Caco-2 (cell line): ENCODE measurements around the gene FUZ. TPM values are rescaled to one million over a fixed set of nuclear protein-coding genes. Genes with fewer than 3 reads are reported as not detected.

Experiments used
- BruUV-seq: library from RNA; stranded (reverse); fragments of 400-500 nt; replicated peaks from 2 replicates; lab custom pipeline; 2021; lab: Mats Ljungman, UMichigan
- CTCF ChIA-PET: fragments of 300-600 bp; sonication (Branson Sonifier 250); formaldehyde crosslinking; loops from one replicate; lab custom pipeline; 2022; ENCODE audit warnings: antibody characterized with exemption; lab: Charles Lee
- POLR2A ChIA-PET: fragments of 300-600 bp; sonication (Branson Sonifier 250); formaldehyde crosslinking; loops from one replicate; lab custom pipeline; 2022; ENCODE audit warnings: antibody characterized with exemption; lab: Charles Lee
- DNase-seq, 2 experiments: peaks; one replicate each; pipeline versions ENCODE4 v3.0.0 to v3.0.0-alpha.2; 2020 to 2022
- H3K27me3 ChIP-seq: replicated peaks from 2 replicates; pipeline ENCODE4 v1.6.0; 2011; ENCODE audit warnings: low read length; ENCODE audit not compliant: control insufficient read depth, insufficient read depth
- H3K36me3 ChIP-seq: 2 replicates; pipeline ENCODE4 v1.5.1; 2011; ENCODE audit warnings: low read length; ENCODE audit not compliant: control insufficient read depth, insufficient read depth
- H3K4me1 ChIP-seq: fragments of 250-450 bp; sonication (Bioruptor Pico); 2 replicates; pipeline ENCODE4 v1.5.1; 2020; ENCODE audit warnings: mild to moderate bottlenecking
- H3K4me3 ChIP-seq: 2 replicates; pipeline ENCODE4 v1.5.1; 2011; ENCODE audit warnings: low read depth, mild to moderate bottlenecking, control low read depth, low read length
- H3K9me3 ChIP-seq: fragments of 250-450 bp; sonication (Bioruptor Pico); 2 replicates; pipeline ENCODE4 v1.5.1; 2020; ENCODE audit warnings: mild to moderate bottlenecking, moderate library complexity
- H3K27ac Mint-ChIP-seq: one replicate; pipeline ENCODE4 v1.8.0; 2022; ENCODE audit warnings: mixed read lengths; ENCODE audit not compliant: unreplicated experiment
- H3K27me3 Mint-ChIP-seq: one replicate; pipeline ENCODE4 v1.8.0; 2022; ENCODE audit warnings: mixed read lengths; ENCODE audit not compliant: insufficient read depth, unreplicated experiment
- H3K36me3 Mint-ChIP-seq: one replicate; pipeline ENCODE4 v1.8.0; 2022; ENCODE audit warnings: mild to moderate bottlenecking, mixed read lengths; ENCODE audit not compliant: insufficient read depth, unreplicated experiment
- H3K4me1 Mint-ChIP-seq: one replicate; pipeline ENCODE4 v1.8.0; 2022; ENCODE audit warnings: low read depth, mixed read lengths; ENCODE audit not compliant: unreplicated experiment
- H3K4me3 Mint-ChIP-seq: one replicate; pipeline ENCODE4 v1.8.0; 2022; ENCODE audit warnings: mild to moderate bottlenecking, moderate library complexity, mixed read lengths; ENCODE audit not compliant: unreplicated experiment
- H3K9me3 Mint-ChIP-seq: one replicate; pipeline ENCODE4 v1.8.0; 2022; ENCODE audit warnings: mixed read lengths; ENCODE audit not compliant: unreplicated experiment
- intact Hi-C: fragments of 100-400 bp; cut with micrococcal nuclease; formaldehyde crosslinking; loops from one replicate; pipeline ENCODE4 v1.10.0; 2022; ENCODE audit not compliant: unreplicated experiment
- total RNA-seq: library from RNA; stranded (reverse); gene quantifications from 2 replicates; pipeline ENCODE4 v1.2.3, GENCODE V29; 2022
- TF ChIP-seq, protein P1 (sequence below), 2 experiments: fragments of 200-600 bp in 1 of 2; IDR thresholded peaks; 1 replicate in 1 of 2; 2 replicates in 1 of 2; pipeline versions ENCODE4 v1.5.1 to v1.8.0; 2011 to 2022; ENCODE audit warnings: antibody characterized with exemption in 1 of 2, control low read depth in 1 of 2, inconsistent platforms in 1 of 2, low read depth in 1 of 2, low read length in 1 of 2, mild to moderate bottlenecking in 1 of 2, moderate library complexity in 1 of 2; ENCODE audit not compliant: insufficient read depth in 1 of 2, severe bottlenecking in 1 of 2, unreplicated experiment in 1 of 2

Gene FUZ
- total RNA-seq, 1 experiment from 2014 or later: 0.75 TPM

DNA sequence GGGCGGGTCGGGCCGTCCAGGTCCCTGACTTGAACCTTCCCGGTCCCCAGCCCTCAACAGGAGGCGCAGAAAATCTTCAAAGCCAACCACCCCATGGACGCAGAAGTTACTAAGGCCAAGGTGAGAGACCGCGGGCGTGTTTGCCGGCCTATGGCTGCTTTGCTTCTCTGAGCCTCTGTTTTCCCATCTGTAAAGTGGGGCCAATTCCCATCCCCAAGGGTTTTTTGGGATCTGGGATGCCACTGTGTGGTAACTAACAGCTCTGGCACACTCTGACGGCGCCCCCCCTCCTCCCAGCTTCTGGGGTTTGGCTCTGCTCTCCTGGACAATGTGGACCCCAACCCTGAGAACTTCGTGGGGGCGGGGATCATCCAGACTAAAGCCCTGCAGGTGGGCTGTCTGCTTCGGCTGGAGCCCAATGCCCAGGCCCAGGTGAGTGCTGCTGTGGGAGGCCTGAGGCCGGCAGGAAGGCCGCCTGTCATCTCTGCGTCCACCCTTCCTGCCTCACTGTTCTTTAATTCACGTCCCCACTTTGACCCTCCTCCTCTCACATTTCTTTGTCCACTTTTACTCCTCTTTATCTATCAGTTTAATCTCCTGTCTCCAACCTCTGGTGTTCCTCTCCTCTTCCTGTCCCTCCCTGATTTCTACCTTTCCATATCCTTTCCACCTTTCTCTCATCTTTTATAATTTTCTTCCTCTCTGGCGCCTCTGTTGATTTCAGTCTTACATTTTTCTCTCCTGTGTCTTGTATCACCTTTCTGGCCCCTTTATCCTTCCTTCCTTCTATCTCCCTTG, 7.1 kb downstream of the FUZ start:
- H3K9me3 ChIP-seq: no peaks in the 10 kb centered on the region
- Mint-ChIP-seq H3K4me3 (no peak overlapping the region), H3K9me3 (no peaks in the 10 kb centered on the region), H3K27me3 (no peaks in the 10 kb centered on the region), H3K36me3 (peaks cover 48% of the 10 kb centered on the region), H3K27ac (no peak overlapping the region), H3K4me1 (no peaks in the 10 kb centered on the region)
- H3K4me3 ChIP-seq: no peak overlapping the region
- DNase-seq: no peak
- no TSS peak for BruUV-seq
- TF ChIP-seq, protein P1, sequence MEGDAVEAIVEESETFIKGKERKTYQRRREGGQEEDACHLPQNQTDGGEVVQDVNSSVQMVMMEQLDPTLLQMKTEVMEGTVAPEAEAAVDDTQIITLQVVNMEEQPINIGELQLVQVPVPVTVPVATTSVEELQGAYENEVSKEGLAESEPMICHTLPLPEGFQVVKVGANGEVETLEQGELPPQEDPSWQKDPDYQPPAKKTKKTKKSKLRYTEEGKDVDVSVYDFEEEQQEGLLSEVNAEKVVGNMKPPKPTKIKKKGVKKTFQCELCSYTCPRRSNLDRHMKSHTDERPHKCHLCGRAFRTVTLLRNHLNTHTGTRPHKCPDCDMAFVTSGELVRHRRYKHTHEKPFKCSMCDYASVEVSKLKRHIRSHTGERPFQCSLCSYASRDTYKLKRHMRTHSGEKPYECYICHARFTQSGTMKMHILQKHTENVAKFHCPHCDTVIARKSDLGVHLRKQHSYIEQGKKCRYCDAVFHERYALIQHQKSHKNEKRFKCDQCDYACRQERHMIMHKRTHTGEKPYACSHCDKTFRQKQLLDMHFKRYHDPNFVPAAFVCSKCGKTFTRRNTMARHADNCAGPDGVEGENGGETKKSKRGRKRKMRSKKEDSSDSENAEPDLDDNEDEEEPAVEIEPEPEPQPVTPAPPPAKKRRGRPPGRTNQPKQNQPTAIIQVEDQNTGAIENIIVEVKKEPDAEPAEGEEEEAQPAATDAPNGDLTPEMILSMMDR (IDR thresholded peaks at IDR 0.05; ENCODE audit: insufficient read depth in 1 of 2, low read depth in 1 of 2, low read length in 1 of 2, severe bottlenecking in 1 of 2, unreplicated experiment in 1 of 2): no peak
- intact Hi-C loops: no loop called here
- ChIA-PET POLR2A (interaction anchor here (0.5 kb wide), 1 partner anchor 44 kb away, joined by 3 read pairs; no protein-coding TSS in a partner anchor), CTCF (no interaction called here)
- no peaks in the 10 kb centered on the region for H3K27me3 ChIP-seq
- peaks cover 5% of the 10 kb centered on the region; the same call in 1 of the 2 replicates for H3K4me1 ChIP-seq
- H3K36me3 ChIP-seq: no peaks in the 10 kb centered on the region; the same call in 1 of the 2 replicates

DNA sequence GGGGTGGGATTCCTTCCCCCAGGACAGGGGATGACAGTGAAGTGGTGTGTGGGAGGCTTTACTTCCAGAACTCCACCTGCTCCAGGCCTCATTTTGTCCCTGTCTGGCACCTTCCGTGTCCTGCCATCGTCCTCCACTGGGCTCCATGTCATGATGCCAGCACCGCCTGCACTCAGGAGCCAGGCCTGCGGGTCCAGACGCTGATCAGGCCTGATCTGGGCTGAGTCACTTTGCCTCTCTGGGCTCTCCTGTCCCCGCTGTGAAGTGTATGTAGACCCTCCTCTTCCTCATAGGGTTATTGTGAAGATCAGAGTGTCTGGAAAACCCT, 9.6 kb downstream of the FUZ start:
- Mint-ChIP-seq H3K27ac (no peak overlapping the region), H3K4me3 (no peak overlapping the region), H3K4me1 (no peaks in the 10 kb centered on the region), H3K36me3 (peaks cover 53% of the 10 kb centered on the region), H3K9me3 (no peaks in the 10 kb centered on the region), H3K27me3 (no peaks in the 10 kb centered on the region)
- no TSS peak for BruUV-seq
- Histone ChIP-seq H3K27me3 (no peaks in the 10 kb centered on the region), H3K9me3 (no peaks in the 10 kb centered on the region), H3K36me3 (no peaks in the 10 kb centered on the region; the same call in 1 of the 2 replicates), H3K4me1 (no peaks in the 10 kb centered on the region), H3K4me3 (no peak overlapping the region)
- ChIA-PET CTCF (no interaction called here), POLR2A (no interaction called here)
- TF ChIP-seq, protein P1 (IDR thresholded peaks at IDR 0.05; ENCODE audit: insufficient read depth in 1 of 2, low read depth in 1 of 2, low read length in 1 of 2, severe bottlenecking in 1 of 2, unreplicated experiment in 1 of 2): no peak
- DNase-seq: no peak
- intact Hi-C loops: no loop called here

DNA sequence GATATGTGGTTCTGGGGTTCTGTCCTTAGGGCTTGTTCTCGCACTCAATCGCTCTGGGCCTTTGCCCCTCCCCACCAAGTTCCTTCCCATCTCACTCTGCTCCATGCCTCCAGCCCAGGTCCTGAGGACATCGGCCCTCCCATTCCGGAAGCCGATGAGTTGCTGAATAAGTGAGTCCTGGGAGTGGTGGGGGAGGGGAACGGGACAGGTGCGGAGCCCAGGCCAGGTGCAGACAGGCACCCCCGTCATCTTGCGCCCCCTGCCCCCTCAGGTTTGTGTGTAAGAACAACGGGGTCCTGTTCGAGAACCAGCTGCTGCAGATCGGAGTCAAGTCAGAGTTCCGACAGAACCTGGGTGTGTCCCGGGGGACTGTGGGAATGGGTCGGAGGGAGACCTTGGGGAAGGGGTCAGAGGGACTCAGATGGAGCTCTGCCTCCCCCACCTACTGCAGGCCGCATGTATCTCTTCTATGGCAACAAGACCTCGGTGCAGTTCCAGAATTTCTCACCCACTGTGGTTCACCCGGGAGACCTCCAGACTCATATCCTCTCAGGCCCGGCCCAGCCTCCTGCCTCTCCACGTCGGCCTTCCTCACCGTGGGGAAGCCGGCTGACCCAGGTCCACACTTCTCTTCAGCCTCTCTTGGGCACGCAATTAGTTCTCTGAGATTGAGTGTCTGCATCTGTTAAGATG, 10.1 kb downstream of the FUZ start:
- intact Hi-C loops: no loop called here
- DNase-seq: no peak
- no peaks in the 10 kb centered on the region for H3K4me1 ChIP-seq
- no peaks in the 10 kb centered on the region for H3K9me3 ChIP-seq
- Mint-ChIP-seq H3K36me3 (peaks cover 52% of the 10 kb centered on the region), H3K9me3 (no peaks in the 10 kb centered on the region), H3K27me3 (no peaks in the 10 kb centered on the region), H3K4me1 (no peaks in the 10 kb centered on the region), H3K27ac (no peak overlapping the region), H3K4me3 (no peak overlapping the region)
- H3K27me3 ChIP-seq: no peaks in the 10 kb centered on the region
- H3K4me3 ChIP-seq: no peak overlapping the region
- TF ChIP-seq, protein P1 (IDR thresholded peaks at IDR 0.05; ENCODE audit: insufficient read depth in 1 of 2, low read depth in 1 of 2, low read length in 1 of 2, severe bottlenecking in 1 of 2, unreplicated experiment in 1 of 2): no peak
- ChIA-PET POLR2A (no interaction called here), CTCF (interaction anchor here (0.6 kb wide), 1 partner anchor 108 kb away, joined by 3 read pairs; no protein-coding TSS in a partner anchor)
- no TSS peak for BruUV-seq
- no peaks in the 10 kb centered on the region; the same call in 1 of the 2 replicates for H3K36me3 ChIP-seq
